Measurements from ENCODE around the gene RESF1.

DNA sequence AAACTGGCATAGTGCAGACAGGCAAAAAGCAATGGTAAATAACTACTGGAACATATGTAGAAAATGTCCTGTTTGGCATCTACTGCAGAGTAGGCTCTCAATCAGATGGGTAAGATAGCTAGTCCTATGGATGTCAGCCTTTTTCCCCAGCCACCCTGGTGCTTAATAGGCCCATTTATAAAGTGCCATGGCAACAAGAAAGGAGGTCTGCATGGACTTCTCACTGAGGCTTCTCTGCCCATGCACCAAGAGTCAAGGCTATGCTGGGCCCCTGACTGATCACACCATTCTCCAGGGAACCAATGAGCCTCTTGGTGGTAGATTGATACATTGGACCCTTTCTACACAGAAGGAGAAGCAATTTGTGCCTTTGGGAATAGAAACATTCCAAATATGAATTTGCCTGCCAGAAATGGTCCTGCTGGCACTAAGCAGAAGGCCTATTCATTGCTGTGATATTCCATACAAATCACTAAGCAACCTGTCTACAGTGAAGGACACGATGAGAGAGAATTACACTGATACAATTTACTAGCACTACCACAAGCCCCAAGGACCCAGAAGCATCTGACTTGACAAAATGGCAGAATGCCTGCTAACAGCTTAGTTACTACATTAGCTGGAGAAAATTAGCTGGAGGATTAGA lies 43.8 kb downstream of the RESF1 start:
- TF ChIP-seq ZNF572 (CRISPR knock-in tag; IDR thresholded peaks at IDR 0.05) = no peak
- TF ChIP-seq, protein P1, sequence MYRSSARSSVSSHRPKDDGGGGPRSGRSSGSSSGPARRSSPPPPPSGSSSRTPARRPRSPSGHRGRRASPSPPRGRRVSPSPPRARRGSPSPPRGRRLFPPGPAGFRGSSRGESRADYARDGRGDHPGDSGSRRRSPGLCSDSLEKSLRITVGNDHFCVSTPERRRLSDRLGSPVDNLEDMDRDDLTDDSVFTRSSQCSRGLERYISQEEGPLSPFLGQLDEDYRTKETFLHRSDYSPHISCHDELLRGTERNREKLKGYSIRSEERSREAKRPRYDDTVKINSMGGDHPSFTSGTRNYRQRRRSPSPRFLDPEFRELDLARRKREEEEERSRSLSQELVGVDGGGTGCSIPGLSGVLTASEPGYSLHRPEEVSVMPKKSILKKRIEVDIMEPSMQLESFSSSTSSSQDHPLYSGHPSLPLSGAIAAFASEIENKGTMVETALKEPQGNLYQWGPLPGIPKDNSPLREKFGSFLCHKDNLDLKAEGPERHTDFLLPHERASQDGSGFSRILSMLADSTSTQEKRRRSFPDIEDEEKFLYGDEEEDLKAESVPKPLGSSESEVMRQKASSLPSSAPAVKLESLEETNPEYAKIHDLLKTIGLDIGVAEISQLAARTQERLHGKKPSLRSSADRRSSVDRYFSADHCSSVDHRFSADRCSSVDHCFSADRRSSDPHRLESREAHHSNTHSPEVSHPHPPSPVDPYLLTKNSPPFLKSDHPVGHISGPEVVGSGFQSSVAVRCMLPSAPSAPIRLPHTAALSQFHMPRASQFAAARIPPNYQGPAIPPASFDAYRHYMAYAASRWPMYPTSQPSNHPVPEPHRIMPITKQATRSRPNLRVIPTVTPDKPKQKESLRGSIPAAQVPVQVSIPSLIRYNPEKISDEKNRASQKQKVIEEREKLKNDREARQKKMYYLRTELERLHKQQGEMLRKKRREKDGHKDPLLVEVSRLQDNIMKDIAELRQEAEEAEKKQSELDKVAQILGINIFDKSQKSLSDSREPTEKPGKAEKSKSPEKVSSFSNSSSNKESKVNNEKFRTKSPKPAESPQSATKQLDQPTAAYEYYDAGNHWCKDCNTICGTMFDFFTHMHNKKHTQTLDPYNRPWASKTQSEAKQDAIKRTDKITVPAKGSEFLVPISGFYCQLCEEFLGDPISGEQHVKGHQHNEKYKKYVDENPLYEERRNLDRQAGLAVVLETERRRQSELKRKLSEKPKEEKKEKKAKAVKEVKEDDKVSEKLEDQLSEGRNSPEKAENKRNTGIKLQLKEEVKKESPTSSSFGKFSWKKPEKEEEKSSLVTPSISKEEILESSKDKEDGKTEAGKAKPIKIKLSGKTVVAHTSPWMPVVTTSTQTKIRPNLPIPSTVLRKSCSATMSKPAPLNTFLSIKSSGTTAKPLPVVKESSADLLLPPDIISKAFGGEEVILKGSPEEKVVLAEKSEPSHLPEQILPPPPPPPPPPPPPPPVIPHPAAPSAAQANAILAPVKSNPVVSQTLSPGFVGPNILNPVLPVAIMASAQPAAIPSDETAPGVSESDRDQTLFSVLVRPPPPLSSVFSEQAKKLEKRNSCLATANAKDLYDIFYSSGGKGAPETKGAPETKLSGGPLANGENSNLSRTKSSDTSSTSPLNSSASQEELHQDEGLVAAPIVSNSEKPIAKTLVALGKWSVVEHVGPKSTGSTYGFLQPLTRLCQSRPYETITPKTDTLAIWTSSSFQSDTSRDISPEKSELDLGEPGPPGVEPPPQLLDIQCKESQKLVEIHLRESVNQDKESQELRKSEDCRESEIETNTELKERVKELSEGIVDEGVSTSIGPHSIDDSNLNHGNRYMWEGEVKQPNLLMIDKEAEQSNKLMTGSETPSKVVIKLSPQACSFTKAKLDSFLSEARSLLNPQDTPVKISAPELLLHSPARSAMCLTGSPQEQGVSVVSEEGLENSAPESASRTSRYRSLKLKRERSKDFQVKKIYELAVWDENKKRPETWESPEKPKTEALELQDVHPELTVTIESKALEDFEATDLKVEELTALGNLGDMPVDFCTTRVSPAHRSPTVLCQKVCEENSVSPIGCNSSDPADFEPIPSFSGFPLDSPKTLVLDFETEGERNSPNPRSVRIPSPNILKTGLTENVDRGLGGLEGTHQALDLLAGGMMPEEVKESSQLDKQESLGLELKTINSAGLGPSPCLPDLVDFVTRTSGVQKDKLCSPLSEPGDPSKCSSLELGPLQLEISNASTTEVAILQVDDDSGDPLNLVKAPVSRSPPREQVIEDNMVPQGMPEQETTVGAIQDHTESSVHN (CRISPR knock-in tag; IDR thresholded peaks at IDR 0.05) = no peak
- TF ChIP-seq EZH2 (conservative IDR thresholded peaks at IDR 0.05; ENCODE audit: low read depth, low read length) = no peak
- TF ChIP-seq, protein P2, sequence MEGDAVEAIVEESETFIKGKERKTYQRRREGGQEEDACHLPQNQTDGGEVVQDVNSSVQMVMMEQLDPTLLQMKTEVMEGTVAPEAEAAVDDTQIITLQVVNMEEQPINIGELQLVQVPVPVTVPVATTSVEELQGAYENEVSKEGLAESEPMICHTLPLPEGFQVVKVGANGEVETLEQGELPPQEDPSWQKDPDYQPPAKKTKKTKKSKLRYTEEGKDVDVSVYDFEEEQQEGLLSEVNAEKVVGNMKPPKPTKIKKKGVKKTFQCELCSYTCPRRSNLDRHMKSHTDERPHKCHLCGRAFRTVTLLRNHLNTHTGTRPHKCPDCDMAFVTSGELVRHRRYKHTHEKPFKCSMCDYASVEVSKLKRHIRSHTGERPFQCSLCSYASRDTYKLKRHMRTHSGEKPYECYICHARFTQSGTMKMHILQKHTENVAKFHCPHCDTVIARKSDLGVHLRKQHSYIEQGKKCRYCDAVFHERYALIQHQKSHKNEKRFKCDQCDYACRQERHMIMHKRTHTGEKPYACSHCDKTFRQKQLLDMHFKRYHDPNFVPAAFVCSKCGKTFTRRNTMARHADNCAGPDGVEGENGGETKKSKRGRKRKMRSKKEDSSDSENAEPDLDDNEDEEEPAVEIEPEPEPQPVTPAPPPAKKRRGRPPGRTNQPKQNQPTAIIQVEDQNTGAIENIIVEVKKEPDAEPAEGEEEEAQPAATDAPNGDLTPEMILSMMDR (CRISPR knock-in tag; IDR thresholded peaks at IDR 0.05) = no peak
- TF ChIP-seq ZNF235 (CRISPR knock-in tag; IDR thresholded peaks at IDR 0.05; ENCODE audit: borderline replicate concordance) = no peak
- no peak for TF ChIP-seq POLR2A (IDR thresholded peaks at IDR 0.05; ENCODE audit: insufficient read depth in 1 of 2, low read depth in 2 of 2, low read length in 2 of 2)
- TF ChIP-seq MIER3 (CRISPR knock-in tag; IDR thresholded peaks at IDR 0.05; ENCODE audit: borderline replicate concordance) = no peak
- TF ChIP-seq E2F5 (CRISPR knock-in tag; conservative IDR thresholded peaks at IDR 0.05) = no peak
- no peak for TF ChIP-seq RAD21 (CRISPR knock-in tag; IDR thresholded peaks at IDR 0.05)
- TF ChIP-seq ZNF329 (CRISPR knock-in tag; IDR thresholded peaks at IDR 0.05; ENCODE audit: low read depth) = no peak
- no peak for TF ChIP-seq ZNF816 (CRISPR knock-in tag; IDR thresholded peaks at IDR 0.05; ENCODE audit: borderline replicate concordance)
- no peak for TF ChIP-seq SIN3A (IDR thresholded peaks at IDR 0.05; ENCODE audit: borderline replicate concordance, low read depth, low read length)
